Ascending aorta (tissue), 2 donors: Measurements from ENCODE around the gene CCDC141. TPM values are rescaled to one million over a fixed set of nuclear protein-coding genes. Genes with fewer than 3 reads are reported as not detected.

Experiments used
- DNase-seq, 2 donors: peaks; one replicate each; pipeline ENCODE4 v3.0.0-alpha.2; 2019; ENCODE audit warnings: low spot score in 2 of 2
- H3K27ac ChIP-seq, 2 donors: fragments of 200-600 bp; sonication (generic); one replicate each; pipeline ENCODE4 v1.5.1; 2016 to 2017; ENCODE audit warnings: mild to moderate bottlenecking in 1 of 2
- H3K27me3 ChIP-seq: fragments of 200-600 bp; sonication (generic); one replicate; pipeline ENCODE4 v1.5.1; 2017
- H3K36me3 ChIP-seq, 2 donors: fragments of 200-600 bp; sonication (generic); one replicate each; pipeline ENCODE4 v1.5.1; 2016
- H3K4me1 ChIP-seq, 2 donors: fragments of 200-600 bp; sonication (generic); one replicate each; pipeline ENCODE4 v1.5.1; 2016 to 2017; ENCODE audit warnings: mild to moderate bottlenecking in 1 of 2
- H3K4me3 ChIP-seq, 2 donors: fragments of 200-600 bp; sonication (generic); one replicate each; pipeline ENCODE4 v1.5.1; 2016 to 2017; ENCODE audit warnings: mild to moderate bottlenecking in 1 of 2
- H3K9me3 ChIP-seq, 2 donors: fragments of 200-600 bp; sonication (generic); one replicate each; pipeline ENCODE4 v1.5.1; 2016
- CTCF ChIP-seq, 3 experiments: fragments of 200-600 bp in 2 of 3; fragments of 450-650 bp in 1 of 3; sonication (generic) in 2 of 3; IDR thresholded peaks; one replicate each; pipeline ENCODE4 v1.5.1; 2016 to 2019; ENCODE audit warnings: antibody characterized with exemption in 3 of 3, mild to moderate bottlenecking in 1 of 3, moderate library complexity in 1 of 3
- intact Hi-C: fragments of 100-400 bp; cut with DNase I; formaldehyde crosslinking; loops from one replicate; pipeline ENCODE4 v1.15.1; 2023
- total RNA-seq: library from RNA; depleted of rRNA; stranded (reverse); fragments of >200 nt; gene quantifications from one replicate; pipeline ENCODE4 v1.1.0, GENCODE V29; 2016

Gene CCDC141
- total RNA-seq, 1 donor from 2014 or later, result 2.0 TPM

GRCh38 chr2:178848335-178848734 is 201.6 kb downstream of the CCDC141 start:
- Histone ChIP-seq H3K27ac (no peak overlapping the region), H3K27me3 (no peaks in the 10 kb centered on the region), H3K36me3 (no peaks in the 10 kb centered on the region), H3K4me1 (peaks cover 0 to 29% of the 10 kb centered on the region in 2 donors), H3K9me3 (no peaks in the 10 kb centered on the region), H3K4me3 (no peak overlapping the region)
- no peak for DNase-seq
- intact Hi-C loops, result no loop called here
- TF ChIP-seq CTCF (IDR thresholded peaks at IDR 0.05), result no peak

- Histone ChIP-seq H3K9me3 (no peaks in the 10 kb centered on the region), H3K36me3 (no peaks in the 10 kb centered on the region), H3K27me3 (no peaks in the 10 kb centered on the region), H3K4me3 (no peak overlapping the region), H3K4me1 (peaks cover 0 to 29% of the 10 kb centered on the region in 2 donors), H3K27ac (no peak overlapping the region)
- no peak for TF ChIP-seq CTCF (IDR thresholded peaks at IDR 0.05)
- intact Hi-C loops, result no loop called here
- DNase-seq, result no peak
Observed at GRCh38 chr2:178846458-178846802, 203.5 kb downstream of the CCDC141 start.

GRCh38 chr2:178845566-178846457 is 204.1 kb downstream of the CCDC141 start:
- TF ChIP-seq CTCF (IDR thresholded peaks at IDR 0.05), result no peak
- H3K9me3 ChIP-seq, result no peaks in the 10 kb centered on the region
- no peaks in the 10 kb centered on the region for H3K36me3 ChIP-seq
- no peaks in the 10 kb centered on the region for H3K27me3 ChIP-seq
- no peak for DNase-seq
- H3K27ac ChIP-seq, result peak overlapping the region; percentile 51 to 69
- no peak overlapping the region for H3K4me3 ChIP-seq
- peaks cover 0 to 29% of the 10 kb centered on the region in 2 donors for H3K4me1 ChIP-seq
- intact Hi-C loops, result no loop called here

GRCh38 chr2:178844701-178845100 is 205.2 kb downstream of the CCDC141 start:
- intact Hi-C loops, result loop anchor here (1.0 kb wide), 1 partner anchor 17 kb away; no protein-coding TSS in a partner anchor
- no peak for TF ChIP-seq CTCF (IDR thresholded peaks at IDR 0.05)
- no peak overlapping the region for H3K4me3 ChIP-seq
- no peak for DNase-seq
- no peaks in the 10 kb centered on the region for H3K27me3 ChIP-seq
- H3K27ac ChIP-seq, result peak overlapping the region; percentile 51 to 69
- H3K36me3 ChIP-seq, result no peaks in the 10 kb centered on the region
- H3K9me3 ChIP-seq, result no peaks in the 10 kb centered on the region
- peaks cover 0 to 29% of the 10 kb centered on the region in 2 donors for H3K4me1 ChIP-seq

- H3K4me1 ChIP-seq, result peaks cover 0 to 29% of the 10 kb centered on the region in 2 donors
- no peak for TF ChIP-seq CTCF (IDR thresholded peaks at IDR 0.05)
- H3K36me3 ChIP-seq, result no peaks in the 10 kb centered on the region
- no peaks in the 10 kb centered on the region for H3K27me3 ChIP-seq
- intact Hi-C loops, result loop anchor here (1.0 kb wide), 1 partner anchor 17 kb away; no protein-coding TSS in a partner anchor
- DNase-seq, result no peak
- peak overlapping the region; percentile 51 to 69 for H3K27ac ChIP-seq
- no peaks in the 10 kb centered on the region for H3K9me3 ChIP-seq
- no peak overlapping the region for H3K4me3 ChIP-seq
Observed at GRCh38 chr2:178844269-178844668, 205.7 kb downstream of the CCDC141 start.
